T-helper 1 cell treated with Interleukin-12 subunit alpha and Interleukin-12 subunit beta and Interleukin-4 antibody, amounts not matched to agents 30 μg/mL and 1 μg/mL, for 36 hours (primary cell): ENCODE data around the gene SAT1.

ENCODE experiments used
- H3K27ac Mint-ChIP-seq: one replicate; pipeline ENCODE4 v1.8.0; 2021; ENCODE audit warnings: mild to moderate bottlenecking, mixed read lengths
- H3K27me3 Mint-ChIP-seq: one replicate; pipeline ENCODE4 v1.8.0; 2021; ENCODE audit warnings: low read depth, mixed read lengths
- H3K36me3 Mint-ChIP-seq: one replicate; pipeline ENCODE4 v1.8.0; 2021; ENCODE audit warnings: low read depth, mixed read lengths
- H3K4me1 Mint-ChIP-seq: one replicate; pipeline ENCODE4 v1.8.0; 2021; ENCODE audit warnings: low read depth, mixed read lengths
- H3K4me3 Mint-ChIP-seq: one replicate; pipeline ENCODE4 v1.8.0; 2021; ENCODE audit warnings: mild to moderate bottlenecking, moderate library complexity, mixed read lengths
- H3K9me3 Mint-ChIP-seq: one replicate; pipeline ENCODE4 v1.8.0; 2021; ENCODE audit warnings: mixed read lengths

SAT1 gene

GRCh38 chrX:23810279-23810678 lies 27.3 kb downstream of the SAT1 start:
- Mint-ChIP-seq H3K36me3 (no peaks in the 10 kb centered on the region), H3K4me3 (no peak overlapping the region), H3K4me1 (peaks cover 3% of the 10 kb centered on the region), H3K9me3 (no peaks in the 10 kb centered on the region), H3K27ac (no peak overlapping the region), H3K27me3 (peaks cover 10% of the 10 kb centered on the region)

GRCh38 chrX:23811108-23811651 lies 28.2 kb downstream of the SAT1 start:
- Mint-ChIP-seq H3K27ac (no peak overlapping the region), H3K36me3 (no peaks in the 10 kb centered on the region), H3K4me1 (peaks cover 3% of the 10 kb centered on the region), H3K27me3 (peaks cover 10% of the 10 kb centered on the region), H3K4me3 (no peak overlapping the region), H3K9me3 (no peaks in the 10 kb centered on the region)

DNA sequence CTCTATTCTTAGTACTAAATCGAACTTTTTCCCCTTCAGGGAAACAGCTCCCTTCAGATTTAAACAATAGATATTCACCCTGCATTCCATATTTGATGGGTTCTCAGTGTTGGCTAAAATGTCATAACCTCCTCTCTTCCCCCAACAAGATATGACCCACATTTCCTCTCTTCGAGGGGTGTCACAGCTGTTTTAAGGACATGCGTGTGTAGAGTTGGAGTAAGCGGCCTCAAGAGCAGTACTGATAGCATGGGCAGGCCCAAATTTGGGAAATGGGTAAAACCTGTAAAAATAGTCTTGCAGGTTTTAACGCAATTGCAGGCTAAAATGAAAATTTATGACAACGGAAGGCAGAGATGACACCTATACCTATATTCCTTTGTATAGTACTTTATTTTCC lies 28.7 kb downstream of the SAT1 start:
- Mint-ChIP-seq H3K27ac (no peak overlapping the region), H3K36me3 (no peaks in the 10 kb centered on the region), H3K9me3 (no peaks in the 10 kb centered on the region), H3K27me3 (peaks cover 10% of the 10 kb centered on the region), H3K4me3 (no peak overlapping the region), H3K4me1 (peaks cover 3% of the 10 kb centered on the region)

DNA sequence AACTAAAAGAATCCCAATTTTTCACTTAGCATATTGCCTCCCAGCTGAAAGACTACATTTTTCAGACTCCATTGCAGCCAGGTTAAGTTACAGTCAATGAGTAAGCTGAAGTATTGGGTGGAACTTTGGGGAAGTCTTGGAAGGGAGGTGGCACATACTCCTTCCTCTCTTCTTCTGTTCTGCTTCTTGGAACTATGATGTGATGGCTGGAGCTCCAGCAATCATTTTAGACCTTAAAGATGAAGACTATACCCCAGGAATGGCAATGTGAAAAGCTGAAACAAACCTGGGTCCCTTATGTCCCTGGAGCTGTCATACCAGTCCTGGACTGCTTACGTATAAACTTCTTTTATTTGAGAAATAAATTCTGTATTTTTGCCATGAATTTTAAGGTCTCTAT lies 30.8 kb downstream of the SAT1 start:
- no peaks in the 10 kb centered on the region for H3K36me3 Mint-ChIP-seq
- peaks cover 10% of the 10 kb centered on the region for H3K27me3 Mint-ChIP-seq
- no peaks in the 10 kb centered on the region for H3K9me3 Mint-ChIP-seq
- no peak overlapping the region for H3K4me3 Mint-ChIP-seq
- peaks cover 3% of the 10 kb centered on the region for H3K4me1 Mint-ChIP-seq
- no peak overlapping the region for H3K27ac Mint-ChIP-seq

DNA sequence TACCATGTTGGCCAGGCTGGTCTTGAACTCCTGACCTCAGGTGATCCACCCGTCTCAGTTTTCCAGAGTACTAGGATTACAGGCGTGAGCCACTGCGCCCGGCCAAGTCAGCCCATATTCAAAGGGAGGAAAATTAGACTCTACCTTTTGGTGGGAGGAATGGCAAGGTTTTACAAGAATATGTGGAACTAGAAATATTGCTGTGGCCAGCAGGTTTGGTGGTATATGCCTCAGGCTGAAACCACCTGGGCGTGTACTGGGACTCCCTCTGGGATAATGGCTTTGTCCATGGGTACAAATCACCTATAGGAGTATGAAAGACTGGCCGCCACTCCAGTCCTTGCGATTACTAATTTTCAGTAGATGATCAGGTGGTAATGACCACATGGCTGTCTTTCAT lies 32.4 kb downstream of the SAT1 start:
- H3K9me3 Mint-ChIP-seq = no peaks in the 10 kb centered on the region
- no peak overlapping the region for H3K4me3 Mint-ChIP-seq
- no peak overlapping the region for H3K27ac Mint-ChIP-seq
- H3K27me3 Mint-ChIP-seq = peaks cover 10% of the 10 kb centered on the region
- H3K36me3 Mint-ChIP-seq = no peaks in the 10 kb centered on the region
- peaks cover 3% of the 10 kb centered on the region for H3K4me1 Mint-ChIP-seq

DNA sequence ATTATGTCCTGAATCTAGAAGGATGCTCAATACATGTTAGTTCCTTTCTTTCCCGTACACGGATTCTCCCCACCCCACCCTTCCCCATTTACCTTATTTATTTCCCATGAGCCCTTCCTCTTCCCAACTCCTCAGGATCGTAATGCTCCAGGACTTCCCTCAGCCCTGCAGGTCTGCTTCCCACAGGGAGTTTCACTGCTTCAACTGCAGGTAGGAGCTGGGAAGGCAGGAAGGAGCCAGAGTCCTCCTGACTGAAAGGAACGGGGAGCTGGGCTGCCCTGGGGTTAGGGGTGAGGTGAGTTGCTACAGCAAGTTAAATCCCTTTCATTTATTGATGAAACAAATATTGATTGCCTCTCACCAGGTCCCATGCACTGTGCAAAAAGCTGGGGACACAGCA lies 33.2 kb downstream of the SAT1 start:
- no peak overlapping the region for H3K4me3 Mint-ChIP-seq
- no peaks in the 10 kb centered on the region for H3K4me1 Mint-ChIP-seq
- no peaks in the 10 kb centered on the region for H3K9me3 Mint-ChIP-seq
- H3K36me3 Mint-ChIP-seq = no peaks in the 10 kb centered on the region
- H3K27me3 Mint-ChIP-seq = peaks cover 3% of the 10 kb centered on the region
- no peak overlapping the region for H3K27ac Mint-ChIP-seq

DNA sequence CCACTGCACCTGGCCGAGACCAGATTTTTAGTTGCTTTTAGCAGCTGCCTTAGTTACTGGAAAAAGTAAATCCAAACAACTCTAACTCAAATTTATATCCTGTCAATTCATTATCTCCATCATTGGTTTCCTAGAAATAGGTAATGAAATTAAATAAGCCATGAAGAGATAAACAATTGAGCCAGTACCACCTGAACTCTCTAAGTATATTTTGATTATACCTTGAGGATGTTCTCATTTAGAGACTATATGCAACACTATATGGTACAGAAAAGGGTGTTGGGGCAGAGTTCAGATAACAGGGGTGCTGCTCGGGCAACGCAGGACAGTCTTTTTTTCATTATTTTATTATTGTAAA lies 35.0 kb downstream of the SAT1 start:
- Mint-ChIP-seq H3K27me3 (no peaks in the 10 kb centered on the region), H3K9me3 (no peaks in the 10 kb centered on the region), H3K4me3 (no peak overlapping the region), H3K36me3 (no peaks in the 10 kb centered on the region), H3K27ac (no peak overlapping the region), H3K4me1 (no peaks in the 10 kb centered on the region)

GRCh38 chrX:23819385-23820234 lies 36.6 kb downstream of the SAT1 start:
- Mint-ChIP-seq H3K9me3 (no peaks in the 10 kb centered on the region), H3K27ac (no peak overlapping the region), H3K36me3 (no peaks in the 10 kb centered on the region), H3K4me3 (no peak overlapping the region), H3K27me3 (no peaks in the 10 kb centered on the region), H3K4me1 (no peaks in the 10 kb centered on the region)

DNA sequence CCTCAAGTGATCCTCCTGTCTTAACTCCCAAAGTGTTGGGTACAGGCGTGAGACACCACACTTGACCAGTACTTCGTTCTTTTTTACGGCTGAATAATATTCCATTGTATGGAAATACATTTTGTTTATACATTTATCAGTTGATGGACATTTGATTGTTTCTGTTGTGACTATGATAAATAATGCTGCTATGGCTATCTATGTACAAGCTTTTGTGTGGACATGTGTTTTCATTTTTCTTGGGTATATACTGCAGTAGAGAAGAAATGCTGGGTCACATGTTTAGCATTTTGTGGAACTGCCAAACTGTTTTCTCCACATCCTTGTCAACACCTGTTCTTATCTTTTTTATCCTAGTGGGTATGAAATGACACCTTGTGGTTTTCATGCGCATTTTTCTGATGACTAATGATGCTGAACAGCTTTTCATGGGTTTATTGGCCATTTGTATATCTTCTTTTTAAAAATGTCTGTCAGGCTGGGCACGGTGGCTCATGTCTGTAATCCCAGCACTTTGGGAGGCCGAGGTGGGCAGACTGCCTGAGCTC lies 37.3 kb downstream of the SAT1 start:
- Mint-ChIP-seq H3K9me3 (no peaks in the 10 kb centered on the region), H3K36me3 (no peaks in the 10 kb centered on the region), H3K27me3 (no peaks in the 10 kb centered on the region), H3K4me1 (no peaks in the 10 kb centered on the region), H3K4me3 (no peak overlapping the region), H3K27ac (no peak overlapping the region)

DNA sequence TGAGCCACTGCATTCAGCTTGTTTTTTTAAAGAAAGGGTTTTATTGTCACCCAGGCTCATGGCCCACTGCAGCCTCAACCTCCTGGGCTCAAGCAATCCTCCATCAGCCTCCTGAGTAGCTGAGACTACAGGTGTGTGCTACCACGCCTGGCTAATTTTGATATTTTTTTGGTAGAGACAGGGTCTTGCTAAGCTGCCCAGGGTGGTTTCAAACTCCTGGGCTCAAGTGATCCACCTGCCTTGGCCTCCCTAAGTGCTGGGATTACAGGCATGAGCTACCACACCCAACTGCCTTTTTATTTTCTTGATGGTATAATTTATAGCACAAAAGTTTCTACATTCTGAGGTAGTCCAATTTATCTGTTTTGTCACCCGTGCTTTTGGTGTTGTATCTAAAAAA lies 38.9 kb downstream of the SAT1 start:
- peaks cover 2% of the 10 kb centered on the region for H3K4me1 Mint-ChIP-seq
- H3K27me3 Mint-ChIP-seq = no peaks in the 10 kb centered on the region
- no peaks in the 10 kb centered on the region for H3K36me3 Mint-ChIP-seq
- H3K27ac Mint-ChIP-seq = no peak overlapping the region
- H3K9me3 Mint-ChIP-seq = no peaks in the 10 kb centered on the region
- H3K4me3 Mint-ChIP-seq = no peak overlapping the region

DNA sequence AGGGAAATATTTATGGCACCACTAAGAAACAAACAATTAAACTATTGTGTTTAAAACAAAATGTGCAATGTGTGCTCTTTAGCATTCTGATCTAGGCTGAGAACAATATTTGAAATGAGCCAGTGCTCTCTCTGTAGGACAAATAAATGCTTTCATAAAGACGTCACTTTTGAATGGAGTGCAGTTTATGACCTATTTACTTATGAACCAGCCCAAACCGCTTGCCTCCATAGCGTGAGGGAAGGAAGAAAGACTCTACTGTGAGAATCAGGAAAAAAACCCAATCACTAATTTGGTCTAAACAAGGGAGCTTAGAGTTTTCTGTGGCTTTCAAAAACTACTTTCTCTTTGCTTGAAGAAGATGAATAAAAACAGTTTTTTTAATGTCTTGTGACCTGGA lies 39.4 kb downstream of the SAT1 start:
- Mint-ChIP-seq H3K27me3 (no peaks in the 10 kb centered on the region), H3K4me3 (no peak overlapping the region), H3K36me3 (no peaks in the 10 kb centered on the region), H3K9me3 (no peaks in the 10 kb centered on the region), H3K4me1 (peaks cover 2% of the 10 kb centered on the region), H3K27ac (no peak overlapping the region)

GRCh38 chrX:23822841-23823240 lies 39.9 kb downstream of the SAT1 start:
- no peak overlapping the region for H3K27ac Mint-ChIP-seq
- no peak overlapping the region for H3K4me3 Mint-ChIP-seq
- no peaks in the 10 kb centered on the region for H3K36me3 Mint-ChIP-seq
- H3K9me3 Mint-ChIP-seq = no peaks in the 10 kb centered on the region
- H3K4me1 Mint-ChIP-seq = peaks cover 2% of the 10 kb centered on the region
- peaks cover 1% of the 10 kb centered on the region for H3K27me3 Mint-ChIP-seq

DNA sequence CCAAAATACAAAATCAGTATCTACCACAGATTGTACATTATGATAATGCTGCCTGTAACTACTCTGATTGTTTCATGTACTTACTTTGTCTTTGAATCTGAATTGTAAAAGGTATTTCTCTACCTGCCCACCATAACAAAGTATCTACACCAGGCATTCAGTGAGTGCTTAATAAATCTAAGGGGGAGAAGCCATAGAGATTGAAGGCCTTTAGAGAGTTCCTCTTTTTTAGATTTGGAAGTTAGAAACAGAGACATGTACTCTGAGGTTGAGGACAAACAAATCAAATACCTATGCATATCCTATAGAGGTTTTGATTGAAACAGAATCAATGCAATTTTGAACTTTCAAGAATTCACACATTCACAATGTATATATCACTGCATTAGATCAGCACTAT lies 42.7 kb downstream of the SAT1 start:
- peaks cover 2% of the 10 kb centered on the region for H3K4me1 Mint-ChIP-seq
- no peaks in the 10 kb centered on the region for H3K36me3 Mint-ChIP-seq
- no peak overlapping the region for H3K4me3 Mint-ChIP-seq
- H3K9me3 Mint-ChIP-seq = no peaks in the 10 kb centered on the region
- H3K27me3 Mint-ChIP-seq = peaks cover 3% of the 10 kb centered on the region
- no peak overlapping the region for H3K27ac Mint-ChIP-seq

DNA sequence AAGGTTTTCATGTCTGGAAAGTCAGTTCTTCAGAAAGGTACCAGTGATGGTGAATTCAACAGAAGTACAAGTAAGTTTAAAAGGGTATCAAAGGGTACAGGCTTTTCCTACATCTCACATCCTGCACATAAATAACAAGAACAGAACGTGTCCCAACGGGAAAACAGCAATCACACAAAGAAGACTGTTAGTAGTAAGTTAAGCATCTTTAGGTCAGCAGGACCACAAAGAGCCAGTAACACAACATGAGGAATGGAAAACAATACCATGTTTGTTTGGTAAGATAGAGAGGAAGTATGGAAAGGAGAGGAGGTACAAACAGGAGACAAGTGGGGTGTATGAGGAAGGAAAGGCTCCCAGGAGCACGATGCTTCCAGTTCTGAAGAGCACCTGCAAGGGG lies 43.2 kb downstream of the SAT1 start:
- Mint-ChIP-seq H3K27me3 (peaks cover 3% of the 10 kb centered on the region), H3K4me3 (no peak overlapping the region), H3K36me3 (no peaks in the 10 kb centered on the region), H3K27ac (no peak overlapping the region), H3K9me3 (no peaks in the 10 kb centered on the region), H3K4me1 (peaks cover 2% of the 10 kb centered on the region)

DNA sequence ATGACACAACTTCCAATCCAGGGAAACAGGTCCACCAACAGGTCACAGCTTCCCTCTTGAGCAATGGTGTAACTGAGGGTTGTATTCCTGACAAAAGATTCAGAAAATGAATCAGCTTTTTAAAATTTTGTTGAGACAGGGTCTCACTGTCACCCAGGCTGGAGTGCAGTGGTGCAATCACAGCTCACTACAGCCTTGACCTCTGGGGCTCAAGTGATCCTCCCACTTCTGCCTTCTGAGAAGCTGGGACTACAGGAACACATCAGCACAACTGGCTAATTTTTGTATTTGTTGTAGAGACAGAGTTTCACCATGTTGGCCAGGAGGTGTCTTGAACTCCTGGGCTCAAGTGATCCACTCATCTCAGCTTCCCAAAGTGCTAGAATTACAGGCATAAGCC lies 43.7 kb downstream of the SAT1 start:
- H3K4me1 Mint-ChIP-seq = peaks cover 2% of the 10 kb centered on the region
- H3K9me3 Mint-ChIP-seq = no peaks in the 10 kb centered on the region
- H3K27me3 Mint-ChIP-seq = peaks cover 3% of the 10 kb centered on the region
- no peaks in the 10 kb centered on the region for H3K36me3 Mint-ChIP-seq
- H3K27ac Mint-ChIP-seq = no peak overlapping the region
- no peak overlapping the region for H3K4me3 Mint-ChIP-seq
